NCI-H1694 treated with DMSO at 0.1 percent for 48 hours (cell line): ENCODE measurements around the gene NEURL3.

Experiments
- DNase-seq: peaks from one replicate; lab custom pipeline; 2025; lab: John Stamatoyannopoulos, UW

Gene NEURL3

GRCh38 chr2:96527286-96528005, 22.3 kb upstream of the NEURL3 start:
- DNase-seq = no peak

- no peak for DNase-seq
These were observed 21.6 kb upstream of the NEURL3 start for GRCh38 chr2:96526615-96527285.

DNA sequence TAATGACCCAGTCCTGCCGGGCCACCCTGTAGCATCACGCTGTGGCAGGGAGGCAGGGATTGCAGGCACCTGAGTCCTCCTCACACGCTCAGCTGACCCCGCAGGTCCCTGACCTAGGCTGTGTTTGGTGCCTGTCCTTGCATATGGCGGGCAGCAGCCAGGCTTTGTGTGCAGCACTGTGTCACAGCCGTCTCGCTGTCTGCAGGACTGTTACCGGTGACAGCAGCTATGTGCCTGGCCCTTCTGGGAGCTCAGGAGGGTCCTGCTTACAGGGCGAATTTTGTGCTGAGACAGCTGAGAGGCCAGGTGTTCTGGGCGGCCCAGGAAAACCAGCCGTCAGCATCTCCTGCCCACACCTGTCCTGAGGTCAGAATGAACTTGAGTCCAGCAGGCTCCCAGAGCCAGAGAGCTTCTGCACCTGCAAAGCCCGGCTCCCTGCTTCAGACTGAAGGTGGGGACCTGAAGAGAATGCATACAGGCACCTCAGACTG, 21.0 kb upstream of the NEURL3 start:
- no peak for DNase-seq

DNA sequence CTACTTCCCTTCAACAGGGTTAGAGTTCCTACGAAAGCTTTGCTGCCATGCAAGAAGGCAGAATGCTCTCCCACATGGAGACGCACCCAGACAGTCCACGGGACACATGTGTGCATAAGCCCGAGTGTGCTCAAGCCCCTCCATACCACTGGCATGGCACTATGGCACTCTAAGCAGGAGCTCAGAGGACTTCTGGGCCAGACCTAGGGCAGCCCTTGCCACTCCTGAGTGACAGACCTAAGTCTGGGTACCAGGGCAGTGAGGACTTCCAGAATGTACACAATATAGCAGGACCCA, 20.0 kb upstream of the NEURL3 start:
- no peak for DNase-seq

GRCh38 chr2:96524482-96525210, 19.5 kb upstream of the NEURL3 start:
- DNase-seq = no peak

- DNase-seq = no peak
These were observed 18.7 kb upstream of the NEURL3 start for GRCh38 chr2:96523659-96524481.

DNA sequence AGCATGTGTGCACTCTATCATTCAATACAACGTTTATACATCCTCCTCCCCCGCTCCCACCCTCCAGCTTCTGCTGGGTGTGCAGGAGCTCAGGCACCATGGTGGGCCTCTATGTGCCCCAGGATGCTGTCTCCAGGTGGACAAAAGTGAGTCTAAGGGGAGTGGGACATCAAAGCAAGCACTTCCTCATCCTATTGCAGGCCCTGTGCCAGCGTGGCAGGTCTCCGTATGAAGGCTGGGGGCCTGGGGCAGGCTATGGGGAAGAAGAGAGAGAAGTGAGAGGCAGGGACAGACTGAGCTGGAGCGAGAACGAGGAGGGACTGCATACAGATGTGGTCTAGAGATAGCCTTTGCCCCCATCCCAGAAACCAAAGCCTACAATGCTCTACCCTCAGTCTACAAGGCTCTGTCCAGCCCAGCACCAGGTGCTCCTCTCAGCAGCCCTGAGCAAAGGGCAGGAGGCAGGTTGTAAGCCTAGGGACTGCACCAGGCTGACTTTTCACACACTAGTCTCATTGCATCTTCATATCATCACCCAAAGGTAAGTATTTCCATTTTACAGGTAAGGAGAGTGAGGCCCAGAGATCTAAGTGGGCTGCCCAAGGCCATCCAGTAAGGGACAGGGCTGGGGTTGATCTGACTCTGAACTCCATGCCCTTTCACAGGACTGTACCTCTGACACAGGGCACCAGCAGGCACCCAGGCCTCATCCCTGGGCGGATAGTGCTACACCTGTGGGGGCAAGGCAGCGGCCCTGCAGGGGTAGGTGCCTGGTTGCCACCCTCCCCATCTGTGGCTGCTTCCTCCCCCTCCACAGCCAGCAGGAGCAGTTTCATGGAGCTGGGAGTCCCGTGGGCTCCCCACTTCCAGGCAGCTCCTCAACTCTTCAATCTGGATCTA, 17.4 kb upstream of the NEURL3 start:
- no peak for DNase-seq

GRCh38 chr2:96521219-96521618, 16.1 kb upstream of the NEURL3 start:
- DNase-seq = no peak

- DNase-seq = no peak
These were observed 15.5 kb upstream of the NEURL3 start for GRCh38 chr2:96520697-96521096.

GRCh38 chr2:96520231-96520630, 15.1 kb upstream of the NEURL3 start:
- no peak for DNase-seq

- no peak for DNase-seq
These were observed 11.9 kb upstream of the NEURL3 start for GRCh38 chr2:96517079-96517478.

- DNase-seq = no peak
These were observed 9.4 kb upstream of the NEURL3 start for GRCh38 chr2:96514521-96514920.

GRCh38 chr2:96512341-96512740, 7.2 kb upstream of the NEURL3 start:
- no peak for DNase-seq

DNA sequence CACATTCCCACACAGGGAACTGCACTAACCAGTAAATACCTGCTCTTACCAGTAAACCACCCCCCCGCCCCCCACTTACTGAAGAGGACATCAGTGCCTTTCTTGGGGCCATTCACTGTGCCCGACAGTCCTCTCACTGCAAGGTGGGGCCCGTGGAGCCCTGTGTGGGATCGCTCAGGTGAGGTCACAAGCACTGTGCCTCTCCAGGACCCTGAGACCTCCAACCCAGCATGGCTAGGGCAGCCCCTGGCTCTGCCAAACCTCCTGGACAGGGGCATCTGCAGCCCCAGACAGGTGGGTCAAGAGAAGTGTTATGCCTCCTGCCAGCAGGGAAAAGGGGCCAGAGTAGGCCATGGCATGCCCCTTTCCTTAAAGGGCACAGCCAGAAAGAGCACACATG, 6.7 kb upstream of the NEURL3 start:
- no peak for DNase-seq

GRCh38 chr2:96510931-96511595, 5.9 kb upstream of the NEURL3 start:
- DNase-seq = no peak

DNA sequence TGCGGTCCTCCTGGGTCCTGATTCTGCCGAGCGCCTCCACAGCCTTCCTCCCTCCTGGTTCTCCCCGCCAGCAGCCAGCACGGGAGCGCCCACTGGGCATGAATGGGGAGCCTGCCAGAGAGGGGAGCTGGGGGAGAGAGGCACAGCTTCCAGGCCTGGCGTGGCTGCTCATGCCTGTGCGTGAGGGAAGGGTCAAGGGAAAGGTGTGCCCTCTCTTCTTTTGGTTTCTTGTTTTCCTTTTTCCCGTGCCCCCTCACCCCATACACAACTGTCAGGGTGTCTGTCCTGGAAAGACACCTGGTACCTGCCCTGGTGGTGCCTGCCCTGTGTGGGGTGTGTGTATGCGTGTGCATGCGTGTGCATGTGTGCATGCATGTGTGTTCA, 4.7 kb upstream of the NEURL3 start:
- DNase-seq = no peak

GRCh38 chr2:96509114-96509846, 4.1 kb upstream of the NEURL3 start:
- DNase-seq = peak; percentile 63

DNA sequence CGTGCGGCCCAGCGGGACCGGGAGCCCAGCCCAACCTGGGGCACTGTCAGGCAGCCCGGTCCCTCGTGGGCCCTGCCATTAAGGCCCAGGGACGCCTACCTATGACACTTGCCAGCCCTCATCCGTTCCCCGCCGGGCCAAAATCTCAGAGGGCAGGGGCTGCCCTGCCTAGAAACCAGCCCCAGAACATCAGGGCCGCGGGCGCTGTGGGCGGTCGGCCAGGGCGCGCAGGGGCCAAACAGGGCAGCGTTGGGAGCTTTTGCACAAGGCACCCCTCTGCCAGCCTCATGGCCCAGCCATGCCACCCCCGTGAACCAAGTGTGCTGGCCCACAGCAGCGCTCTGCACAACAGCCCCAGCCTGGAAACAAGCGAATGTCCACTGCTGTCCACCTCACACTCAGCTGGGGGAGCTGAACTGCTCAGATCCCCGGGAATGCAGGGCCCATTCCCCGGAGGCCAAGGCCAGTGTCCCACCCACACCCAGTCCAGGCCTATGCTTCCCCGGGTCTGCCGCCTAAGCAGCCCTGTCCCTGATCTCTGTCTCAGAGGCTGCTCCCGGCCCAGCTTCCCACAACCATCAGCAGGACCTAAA, 3.5 kb upstream of the NEURL3 start:
- no peak for DNase-seq

- peak; percentile 39 for DNase-seq
These were observed 2.9 kb upstream of the NEURL3 start for GRCh38 chr2:96507957-96508520.
